Fibroblast of mammary gland (primary cell): ENCODE results near the gene KLK1.

ENCODE experiments used
- DNase-seq: peaks from one replicate; pipeline ENCODE4 v3.0.0-alpha.2; 2010; ENCODE audit warnings: low read depth
- H3K4me3 ChIP-seq: 2 replicates; pipeline ENCODE4 v1.5.1; 2011; ENCODE audit warnings: low read depth, mild to moderate bottlenecking, low read length, moderate library complexity; ENCODE audit not compliant: control insufficient read depth
- CTCF ChIP-seq: conservative IDR thresholded peaks from 2 replicates; pipeline ENCODE4 v1.5.1; 2011; ENCODE audit warnings: low read depth, low read length, inconsistent platforms; ENCODE audit not compliant: control insufficient read depth, insufficient read depth

Gene KLK1

GRCh38 chr19:50831026-50831396 is 7.4 kb upstream of the KLK1 start:
- no peak for DNase-seq
- no peak overlapping the region for H3K4me3 ChIP-seq
- no peak for TF ChIP-seq CTCF

GRCh38 chr19:50830266-50831025 is 6.9 kb upstream of the KLK1 start:
- H3K4me3 ChIP-seq, result no peak overlapping the region
- TF ChIP-seq CTCF, result no peak
- no peak for DNase-seq

- TF ChIP-seq CTCF, result no peak
- H3K4me3 ChIP-seq, result no peak overlapping the region
- DNase-seq, result no peak
These were observed 6.2 kb upstream of the KLK1 start for GRCh38 chr19:50829801-50830200.

GRCh38 chr19:50827476-50827875 is 3.9 kb upstream of the KLK1 start:
- TF ChIP-seq CTCF, result no peak
- no peak overlapping the region for H3K4me3 ChIP-seq
- DNase-seq, result no peak

- DNase-seq, result no peak
- no peak overlapping the region for H3K4me3 ChIP-seq
- TF ChIP-seq CTCF, result no peak
These were observed 3.1 kb upstream of the KLK1 start for GRCh38 chr19:50826492-50827240.

- DNase-seq, result no peak
- no peak for TF ChIP-seq CTCF
- H3K4me3 ChIP-seq, result no peak overlapping the region
These were observed 852 bp downstream of the KLK1 start for GRCh38 chr19:50822661-50823208.
